HCT116 (cell line): ENCODE data around the gene FSTL4. TPM values are rescaled to one million over a fixed set of nuclear protein-coding genes. Genes with fewer than 3 reads are reported as not detected.

ENCODE experiments used
- ATAC-seq: fragments of 200-7000 bp; cut with Tn5 transposase; 2 replicates; pipeline ENCODE4 v1.9.1; 2020; ENCODE audit warnings: mild to moderate bottlenecking, moderate library complexity
- BruUV-seq: library from RNA; stranded (reverse); fragments of 400-500 nt; replicated peaks from 2 replicates; lab custom pipeline; 2021; lab: Mats Ljungman, UMichigan
- CTCF ChIA-PET: fragments of 300-600 bp; sonication (Branson Sonifier 250); formaldehyde crosslinking; loops from one replicate; lab custom pipeline; 2021; ENCODE audit warnings: antibody characterized with exemption; lab: Charles Lee
- POLR2A ChIA-PET: fragments of 300-600, 350-600 bp; sonication (Branson Sonifier 250); formaldehyde crosslinking; loops from one replicate; lab custom pipeline; 2021; ENCODE audit warnings: antibody characterized with exemption; lab: Charles Lee
- RAD21 ChIA-PET, 2 experiments: fragments of 300-600 bp; sonication (Branson Sonifier 250); formaldehyde crosslinking; loops; one replicate each; lab custom pipeline; 2023; ENCODE audit warnings: low total read pairs in 2 of 2; ENCODE audit not compliant: uncharacterized antibody in 2 of 2, unreplicated experiment in 2 of 2, low non-redundant PET in 1 of 2; lab: Charles Lee
- DNase-seq: peaks from one replicate; pipeline ENCODE4 v3.0.0-alpha.2; 2010; ENCODE audit warnings: low read depth, low spot score
- H2AFZ ChIP-seq: fragments of 200-600 bp; shearing (Covaris generic), sonication (generic); 2 replicates; pipeline ENCODE4 v1.6.1; 2017; ENCODE audit warnings: low read depth, mixed run types, mixed read lengths, antibody characterized with exemption, low read length; ENCODE audit not compliant: poor library complexity, severe bottlenecking
- H3K27ac ChIP-seq: 2 replicates; pipeline ENCODE4 v1.5.1; 2012; ENCODE audit warnings: low read depth, low read length
- H3K27me3 ChIP-seq: fragments of 200-600 bp; sonication (generic); 2 replicates; pipeline ENCODE4 v1.6.1; 2016; ENCODE audit warnings: mixed run types, low read length, mixed read lengths; ENCODE audit not compliant: insufficient read depth
- H3K36me3 ChIP-seq, 2 experiments: fragments of 200-500 bp in 1 of 2; fragments of 200-600 bp in 1 of 2; sonication (Bioruptor generic) in 1 of 2; sonication (generic) in 1 of 2; 2 replicates each; pipeline versions ENCODE4 v1.5.1 to v1.6.1; 2014 to 2016; ENCODE audit warnings: low read length in 2 of 2, inconsistent platforms in 1 of 2, mixed read lengths in 1 of 2, mixed run types in 1 of 2; ENCODE audit not compliant: insufficient read depth in 2 of 2, control insufficient read depth in 1 of 2
- H3K4me1 ChIP-seq, 2 experiments: fragments of 200-600 bp in 1 of 2; sonication (generic) in 1 of 2; 2 replicates each; pipeline versions ENCODE4 v1.5.1 to v1.6.1; 2012 to 2017; ENCODE audit warnings: low read length in 2 of 2, inconsistent platforms in 1 of 2, mild to moderate bottlenecking in 1 of 2, mixed read lengths in 1 of 2, mixed run types in 1 of 2, moderate library complexity in 1 of 2; ENCODE audit not compliant: insufficient read depth in 2 of 2, control insufficient read depth in 1 of 2
- H3K4me2 ChIP-seq: fragments of 200-600 bp; sonication (generic); 2 replicates; pipeline ENCODE4 v1.6.1; 2017; ENCODE audit warnings: mixed run types, low read length, mixed read lengths
- H3K4me3 ChIP-seq, 2 experiments: fragments of 200-600 bp in 1 of 2; sonication (generic) in 1 of 2; replicated peaks in 1 of 2; 2 replicates each; pipeline ENCODE4 v1.5.1; 2011 to 2016; ENCODE audit warnings: low read length in 2 of 2, control low read depth in 1 of 2, low read depth in 1 of 2, mild to moderate bottlenecking in 1 of 2, mixed read lengths in 1 of 2, mixed run types in 1 of 2
- H3K79me2 ChIP-seq: fragments of 200-600 bp; sonication (generic); 2 replicates; pipeline ENCODE4 v1.6.1; 2017; ENCODE audit warnings: mild to moderate bottlenecking, mixed run types, low read length, moderate library complexity, mixed read lengths; ENCODE audit not compliant: insufficient read depth
- H3K9ac ChIP-seq: fragments of 200-600 bp; sonication (generic); 2 replicates; pipeline ENCODE4 v1.6.1; 2016; ENCODE audit warnings: low read length, mixed read lengths
- H3K9me2 ChIP-seq: fragments of 200-600 bp; sonication (generic), shearing (Covaris generic); 2 replicates; pipeline ENCODE4 v1.6.1; 2017; ENCODE audit warnings: mixed run types, mild to moderate bottlenecking, moderate library complexity; ENCODE audit not compliant: insufficient read depth
- H3K9me3 ChIP-seq, 2 experiments: fragments of 200-500 bp in 1 of 2; fragments of 200-600 bp in 1 of 2; sonication (Bioruptor generic) in 1 of 2; sonication (generic) in 1 of 2; 2 replicates each; pipeline ENCODE4 v1.6.1; 2014 to 2017; ENCODE audit warnings: low read length in 2 of 2, mixed read lengths in 2 of 2, inconsistent platforms in 1 of 2, low read depth in 1 of 2, mild to moderate bottlenecking in 1 of 2, mixed run types in 1 of 2, moderate library complexity in 1 of 2; ENCODE audit not compliant: control insufficient read depth in 1 of 2, insufficient read depth in 1 of 2
- H4K20me1 ChIP-seq: fragments of 200-600 bp; sonication (generic), shearing (Covaris generic); 2 replicates; pipeline ENCODE4 v1.6.1; 2017; ENCODE audit warnings: mixed run types, mild to moderate bottlenecking, moderate library complexity; ENCODE audit not compliant: insufficient read depth
- EGR1 ChIP-seq: IDR thresholded peaks from 2 replicates; pipeline ENCODE4 v1.6.1; 2012; ENCODE audit warnings: low read depth
- FOSL1 ChIP-seq: IDR thresholded peaks from 2 replicates; pipeline ENCODE4 v1.6.1; 2012; ENCODE audit warnings: low read depth
- RAD21 ChIP-seq: IDR thresholded peaks from 2 replicates; pipeline ENCODE4 v1.6.1; 2012; ENCODE audit warnings: low read depth, mild to moderate bottlenecking
- SP1 ChIP-seq: IDR thresholded peaks from 2 replicates; pipeline ENCODE4 v1.6.1; 2012; ENCODE audit warnings: low read depth
- ZFX ChIP-seq: fragments of 450-650 bp; IDR thresholded peaks from 2 replicates; pipeline ENCODE4 v1.6.1; 2017
- ZNF274 ChIP-seq: fragments of 200-500 bp; sonication (Bioruptor generic); IDR thresholded peaks from 2 replicates; pipeline ENCODE4 v1.6.1; 2014; ENCODE audit warnings: mild to moderate bottlenecking, low read depth, low read length, inconsistent platforms
- intact Hi-C: fragments of 100-400 bp; cut with micrococcal nuclease; formaldehyde crosslinking; loops from 2 replicates; pipeline ENCODE4 v1.10.0; 2022
- total RNA-seq: library from RNA; stranded (reverse); gene quantifications from one replicate; pipeline ENCODE4 v1.2.1, GENCODE V29; 2021; ENCODE audit not compliant: unreplicated experiment
- TF ChIP-seq, protein P1 (sequence below): IDR thresholded peaks from 2 replicates; pipeline ENCODE4 v1.6.1; 2011; ENCODE audit warnings: mild to moderate bottlenecking, low read length, moderate library complexity; ENCODE audit not compliant: insufficient replicate concordance; ENCODE audit errors: extremely low read depth
- TF ChIP-seq, protein P2 (sequence below), 3 experiments: fragments of 200-600 bp in 1 of 3; sonication (generic) in 1 of 3; IDR thresholded peaks in 2 of 3; conservative IDR thresholded peaks in 1 of 3; 2 replicates each; pipeline ENCODE4 v1.5.1; 2012 to 2017; ENCODE audit warnings: low read depth in 2 of 3, low read length in 2 of 3, antibody characterized with exemption in 1 of 3, borderline replicate concordance in 1 of 3, control low read depth in 1 of 3, mild to moderate bottlenecking in 1 of 3, mixed read lengths in 1 of 3, mixed run types in 1 of 3, moderate library complexity in 1 of 3; ENCODE audit not compliant: insufficient read depth in 1 of 3
- TF ChIP-seq, protein P3 (sequence below): IDR thresholded peaks from 2 replicates; pipeline ENCODE4 v1.6.1; 2012; ENCODE audit warnings: low read depth

The FSTL4 gene
- total RNA-seq, 1 experiment from 2014 or later = 0.37 TPM

DNA sequence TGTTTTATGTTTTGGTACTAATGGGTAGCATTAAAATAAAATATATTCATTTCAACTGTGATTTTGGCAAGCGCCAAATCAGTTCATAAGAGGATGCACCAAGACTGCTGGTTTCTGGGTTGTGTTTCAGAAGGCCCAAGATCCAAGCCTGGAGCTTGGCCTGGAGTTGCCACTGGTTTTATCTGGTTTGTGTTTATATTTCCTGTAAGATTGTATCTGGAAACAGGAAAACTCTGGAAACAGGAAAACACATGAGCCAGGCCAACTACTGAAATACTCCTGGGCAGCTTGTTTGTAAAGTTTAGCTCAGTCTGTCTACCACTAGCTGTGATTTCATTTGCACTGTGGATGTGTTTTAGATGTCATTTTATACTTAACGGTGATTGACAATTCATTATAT is 5.5 kb downstream of the FSTL4 start (continued):
- TF ChIP-seq, protein P1, sequence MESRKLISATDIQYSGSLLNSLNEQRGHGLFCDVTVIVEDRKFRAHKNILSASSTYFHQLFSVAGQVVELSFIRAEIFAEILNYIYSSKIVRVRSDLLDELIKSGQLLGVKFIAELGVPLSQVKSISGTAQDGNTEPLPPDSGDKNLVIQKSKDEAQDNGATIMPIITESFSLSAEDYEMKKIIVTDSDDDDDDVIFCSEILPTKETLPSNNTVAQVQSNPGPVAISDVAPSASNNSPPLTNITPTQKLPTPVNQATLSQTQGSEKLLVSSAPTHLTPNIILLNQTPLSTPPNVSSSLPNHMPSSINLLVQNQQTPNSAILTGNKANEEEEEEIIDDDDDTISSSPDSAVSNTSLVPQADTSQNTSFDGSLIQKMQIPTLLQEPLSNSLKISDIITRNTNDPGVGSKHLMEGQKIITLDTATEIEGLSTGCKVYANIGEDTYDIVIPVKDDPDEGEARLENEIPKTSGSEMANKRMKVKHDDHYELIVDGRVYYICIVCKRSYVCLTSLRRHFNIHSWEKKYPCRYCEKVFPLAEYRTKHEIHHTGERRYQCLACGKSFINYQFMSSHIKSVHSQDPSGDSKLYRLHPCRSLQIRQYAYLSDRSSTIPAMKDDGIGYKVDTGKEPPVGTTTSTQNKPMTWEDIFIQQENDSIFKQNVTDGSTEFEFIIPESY = no peak
- no peak for TF ChIP-seq RAD21
- TF ChIP-seq SP1 = no peak
- no peak for TF ChIP-seq FOSL1

DNA sequence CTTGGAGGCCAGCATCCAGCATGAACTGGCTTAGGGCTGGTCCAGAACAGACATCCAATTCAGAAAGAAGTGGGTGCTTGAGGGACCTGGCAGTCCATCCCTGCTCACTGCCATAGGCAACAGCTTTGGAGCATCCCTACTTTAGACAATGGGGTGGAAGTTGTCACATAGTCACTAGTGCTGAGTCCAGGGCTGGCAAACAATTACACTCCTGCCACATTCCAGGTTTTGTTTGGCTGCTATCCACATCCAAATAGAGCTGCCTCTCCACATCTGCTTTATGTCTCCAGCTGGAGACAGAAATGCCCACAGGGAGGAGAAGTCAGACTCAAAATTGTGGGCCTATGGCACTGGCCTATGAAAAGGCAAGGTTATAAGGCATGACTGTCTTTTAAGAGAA is 7.0 kb downstream of the FSTL4 start:
- no peak overlapping the region for H3K27ac ChIP-seq
- CTCF ChIA-PET = no interaction called here
- RAD21 ChIA-PET = no interaction called here
- DNase-seq (no peak), ATAC-seq (no peak)
- POLR2A ChIA-PET = no interaction called here
- H3K36me3 ChIP-seq = no peaks in the 10 kb centered on the region
- peaks cover 74% of the 10 kb centered on the region for H3K27me3 ChIP-seq
- H3K4me1 ChIP-seq = no peaks in the 10 kb centered on the region
- intact Hi-C loops = no loop called here
- no peak overlapping the region for H3K9ac ChIP-seq
- no peak overlapping the region for H3K4me2 ChIP-seq
- H3K9me3 ChIP-seq = no peaks in the 10 kb centered on the region
- no peaks in the 10 kb centered on the region for H4K20me1 ChIP-seq
- no peaks in the 10 kb centered on the region for H3K79me2 ChIP-seq
- TF ChIP-seq FOSL1 (no peak), ZFX (no peak), ZNF274 (no peak), EGR1 (no peak)
- TF ChIP-seq, protein P2, sequence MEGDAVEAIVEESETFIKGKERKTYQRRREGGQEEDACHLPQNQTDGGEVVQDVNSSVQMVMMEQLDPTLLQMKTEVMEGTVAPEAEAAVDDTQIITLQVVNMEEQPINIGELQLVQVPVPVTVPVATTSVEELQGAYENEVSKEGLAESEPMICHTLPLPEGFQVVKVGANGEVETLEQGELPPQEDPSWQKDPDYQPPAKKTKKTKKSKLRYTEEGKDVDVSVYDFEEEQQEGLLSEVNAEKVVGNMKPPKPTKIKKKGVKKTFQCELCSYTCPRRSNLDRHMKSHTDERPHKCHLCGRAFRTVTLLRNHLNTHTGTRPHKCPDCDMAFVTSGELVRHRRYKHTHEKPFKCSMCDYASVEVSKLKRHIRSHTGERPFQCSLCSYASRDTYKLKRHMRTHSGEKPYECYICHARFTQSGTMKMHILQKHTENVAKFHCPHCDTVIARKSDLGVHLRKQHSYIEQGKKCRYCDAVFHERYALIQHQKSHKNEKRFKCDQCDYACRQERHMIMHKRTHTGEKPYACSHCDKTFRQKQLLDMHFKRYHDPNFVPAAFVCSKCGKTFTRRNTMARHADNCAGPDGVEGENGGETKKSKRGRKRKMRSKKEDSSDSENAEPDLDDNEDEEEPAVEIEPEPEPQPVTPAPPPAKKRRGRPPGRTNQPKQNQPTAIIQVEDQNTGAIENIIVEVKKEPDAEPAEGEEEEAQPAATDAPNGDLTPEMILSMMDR (IDR thresholded peaks at IDR 0.05 in 2 of 3, conservative IDR thresholded peaks at IDR 0.05 in 1 of 3; ENCODE audit: borderline replicate concordance in 1 of 3, insufficient read depth in 1 of 3, low read depth in 2 of 3, low read length in 2 of 3) = no peak
- TF ChIP-seq, protein P1 = no peak
- TF ChIP-seq, protein P3, sequence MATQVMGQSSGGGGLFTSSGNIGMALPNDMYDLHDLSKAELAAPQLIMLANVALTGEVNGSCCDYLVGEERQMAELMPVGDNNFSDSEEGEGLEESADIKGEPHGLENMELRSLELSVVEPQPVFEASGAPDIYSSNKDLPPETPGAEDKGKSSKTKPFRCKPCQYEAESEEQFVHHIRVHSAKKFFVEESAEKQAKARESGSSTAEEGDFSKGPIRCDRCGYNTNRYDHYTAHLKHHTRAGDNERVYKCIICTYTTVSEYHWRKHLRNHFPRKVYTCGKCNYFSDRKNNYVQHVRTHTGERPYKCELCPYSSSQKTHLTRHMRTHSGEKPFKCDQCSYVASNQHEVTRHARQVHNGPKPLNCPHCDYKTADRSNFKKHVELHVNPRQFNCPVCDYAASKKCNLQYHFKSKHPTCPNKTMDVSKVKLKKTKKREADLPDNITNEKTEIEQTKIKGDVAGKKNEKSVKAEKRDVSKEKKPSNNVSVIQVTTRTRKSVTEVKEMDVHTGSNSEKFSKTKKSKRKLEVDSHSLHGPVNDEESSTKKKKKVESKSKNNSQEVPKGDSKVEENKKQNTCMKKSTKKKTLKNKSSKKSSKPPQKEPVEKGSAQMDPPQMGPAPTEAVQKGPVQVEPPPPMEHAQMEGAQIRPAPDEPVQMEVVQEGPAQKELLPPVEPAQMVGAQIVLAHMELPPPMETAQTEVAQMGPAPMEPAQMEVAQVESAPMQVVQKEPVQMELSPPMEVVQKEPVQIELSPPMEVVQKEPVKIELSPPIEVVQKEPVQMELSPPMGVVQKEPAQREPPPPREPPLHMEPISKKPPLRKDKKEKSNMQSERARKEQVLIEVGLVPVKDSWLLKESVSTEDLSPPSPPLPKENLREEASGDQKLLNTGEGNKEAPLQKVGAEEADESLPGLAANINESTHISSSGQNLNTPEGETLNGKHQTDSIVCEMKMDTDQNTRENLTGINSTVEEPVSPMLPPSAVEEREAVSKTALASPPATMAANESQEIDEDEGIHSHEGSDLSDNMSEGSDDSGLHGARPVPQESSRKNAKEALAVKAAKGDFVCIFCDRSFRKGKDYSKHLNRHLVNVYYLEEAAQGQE = no peak
- no peak overlapping the region for H2AFZ ChIP-seq
- H3K4me3 ChIP-seq = no peak overlapping the region
- no TSS peak for BruUV-seq
- no peaks in the 10 kb centered on the region for H3K9me2 ChIP-seq
